ENCODE results near the gene NAA11.
"Not testable (repeated sequence)": the region's sequence is repeated elsewhere in the genome, so short reads cannot be mapped to it uniquely, and the experiment has no call there.

Gene NAA11

DNA sequence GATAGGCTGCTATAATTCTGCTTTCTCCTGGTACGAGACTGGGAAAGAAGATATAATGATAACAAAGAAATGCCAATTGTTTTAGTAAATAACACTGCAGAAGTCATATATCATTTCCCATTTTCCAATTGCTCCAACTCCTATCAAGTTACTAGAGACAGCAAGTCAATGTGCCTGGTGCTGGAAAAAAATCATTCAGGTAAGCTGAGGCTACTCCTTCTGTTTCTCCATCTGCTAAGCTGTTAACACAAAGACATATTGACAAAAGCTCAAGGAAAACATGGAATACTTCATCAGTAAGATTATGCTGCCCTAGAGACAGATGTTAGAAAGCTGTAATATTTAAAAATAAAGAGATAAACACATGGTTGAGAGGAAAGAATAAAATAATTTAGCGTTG lies 10.0 kb downstream of the NAA11 start:
- no peak for DNase-seq
- intact Hi-C loops (cut with DNase I) = no loop called here

DNA sequence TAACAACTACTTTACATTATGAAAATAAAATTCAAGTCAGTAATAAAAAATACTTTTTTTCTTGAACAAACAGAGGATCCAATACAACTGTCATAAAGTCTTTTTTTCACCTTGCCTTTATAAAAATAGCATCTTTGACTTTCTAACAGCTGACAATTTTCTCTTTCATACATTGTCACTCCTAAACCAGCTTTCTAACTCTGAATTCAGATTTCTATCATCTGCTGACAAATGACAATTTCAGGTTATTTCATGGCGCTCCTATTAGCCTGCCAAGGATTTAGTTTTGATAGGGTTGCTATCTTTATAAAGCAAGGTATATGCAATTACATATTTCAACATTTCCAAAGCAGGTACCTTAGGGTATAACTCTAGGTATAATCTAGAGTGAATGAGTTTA lies 14.6 kb downstream of the NAA11 start:
- intact Hi-C loops (cut with DNase I) = no loop called here
- DNase-seq = no peak

DNA sequence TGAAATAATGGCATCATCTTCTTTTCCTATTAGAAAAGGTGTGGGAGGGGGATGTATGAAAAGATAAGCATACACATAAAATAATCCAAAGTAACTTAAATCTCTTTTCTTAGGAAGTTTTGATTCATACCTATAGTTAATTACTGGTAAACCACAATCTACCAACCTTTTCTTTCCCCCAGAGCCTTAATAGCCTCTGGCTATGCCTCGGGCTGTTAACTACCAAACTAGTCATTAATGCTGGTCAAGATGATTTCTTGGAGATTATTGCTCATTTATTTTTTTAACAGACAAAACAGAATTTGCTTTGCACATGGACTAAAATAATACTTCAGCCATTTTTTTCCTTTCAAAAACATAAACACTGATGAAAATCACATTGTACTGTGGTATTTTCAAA lies 16.9 kb downstream of the NAA11 start:
- DNase-seq = no peak
- intact Hi-C loops (cut with DNase I) = no loop called here

DNA sequence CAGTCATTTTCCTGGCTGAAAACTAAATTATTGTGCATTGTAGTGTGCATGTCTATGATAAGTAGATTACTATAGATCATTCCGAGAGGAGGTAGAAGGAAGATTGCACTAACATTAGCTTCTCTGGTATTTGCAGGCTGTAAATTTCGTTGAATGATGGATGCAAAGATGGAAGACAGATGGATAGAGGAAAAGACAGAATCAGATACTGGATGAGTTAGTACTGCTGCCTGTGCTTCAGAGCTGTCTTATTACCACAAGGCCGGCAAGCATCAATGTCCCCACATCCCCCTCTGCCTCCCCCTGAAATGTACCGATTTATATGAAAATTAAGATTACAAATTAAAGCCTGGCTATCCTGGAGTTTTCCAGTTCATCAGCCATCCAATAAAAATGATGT lies 17.7 kb downstream of the NAA11 start:
- intact Hi-C loops (cut with DNase I) = no loop called here
- DNase-seq = no peak

DNA sequence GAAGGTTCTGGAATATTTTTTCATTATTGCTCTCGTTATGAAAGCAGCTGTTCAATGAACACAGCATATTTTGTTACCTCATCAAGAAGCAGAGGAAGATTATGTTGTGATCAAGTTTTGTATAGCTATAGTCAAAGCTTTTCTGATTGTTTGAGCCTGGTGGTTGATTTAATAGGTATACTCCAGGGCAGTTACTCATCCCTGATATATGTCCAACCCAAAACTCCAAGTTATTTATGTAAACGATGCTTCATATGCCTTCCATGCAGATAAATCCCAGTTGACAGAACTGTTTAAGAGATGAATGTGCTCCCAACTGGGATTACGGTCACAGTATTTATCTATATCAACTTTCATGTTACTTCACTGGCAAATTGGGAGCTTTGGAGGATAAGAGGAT lies 19.1 kb downstream of the NAA11 start:
- no peak for DNase-seq
- intact Hi-C loops (cut with DNase I) = no loop called here

DNA sequence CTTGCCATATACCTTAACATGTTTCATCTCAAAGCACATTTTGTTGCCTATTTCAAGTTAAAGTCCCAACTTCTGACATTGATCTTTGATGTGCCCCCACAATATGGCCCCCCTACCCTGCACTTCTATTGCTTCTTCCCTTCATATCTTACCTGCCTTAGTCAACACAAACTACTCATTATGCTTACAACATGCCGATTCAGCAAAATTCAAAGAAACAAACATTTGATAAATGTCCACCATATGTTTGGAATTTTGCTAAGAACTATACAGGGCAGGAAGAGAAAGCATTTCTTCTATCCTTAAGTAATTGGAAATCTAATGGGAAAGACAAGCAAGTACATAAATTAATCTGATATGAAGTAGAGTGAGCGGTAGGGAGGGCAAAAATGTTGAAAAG lies 25.6 kb downstream of the NAA11 start:
- intact Hi-C loops (cut with DNase I) = no loop called here
- no peak for DNase-seq

DNA sequence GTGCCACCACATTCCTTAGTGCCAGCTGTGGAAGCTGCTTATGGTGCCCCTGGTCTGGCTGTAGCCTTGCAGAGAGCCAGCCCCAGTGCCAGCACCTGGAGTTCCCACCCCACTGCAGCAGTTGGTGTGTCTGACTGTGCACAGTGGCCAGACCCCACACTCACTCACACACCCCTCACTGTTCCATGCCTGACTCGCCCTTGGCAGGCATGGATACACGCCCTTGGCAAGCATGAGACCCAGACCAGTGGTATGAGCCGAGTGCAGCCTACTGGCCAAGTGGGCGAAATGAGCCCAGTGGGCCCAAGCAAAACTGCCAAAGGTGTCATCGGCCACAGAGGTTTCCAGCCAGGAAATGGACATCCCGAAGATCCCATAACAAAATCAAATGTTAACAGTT lies 27.4 kb downstream of the NAA11 start:
- DNase-seq = no peak
- intact Hi-C loops (cut with DNase I) = no loop called here

DNA sequence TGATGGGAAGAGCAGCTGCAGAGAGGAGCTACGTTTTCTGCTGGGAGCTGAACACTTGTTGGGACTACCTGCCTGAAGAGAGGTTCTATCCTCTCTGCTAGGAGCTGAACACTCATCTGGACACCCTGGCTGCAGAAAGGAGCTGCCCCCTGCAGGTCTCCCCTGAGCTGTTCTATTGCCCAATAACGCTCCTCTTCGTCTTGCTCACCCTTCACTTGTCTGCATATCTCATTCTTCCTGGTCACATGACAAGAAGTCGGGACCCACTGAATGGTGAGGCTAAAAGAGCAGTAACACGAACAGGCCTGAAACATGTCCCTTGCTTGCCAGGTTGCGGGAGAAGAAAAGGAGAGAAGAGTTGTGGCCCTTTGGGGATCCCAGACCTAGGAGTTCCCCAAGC lies 27.8 kb downstream of the NAA11 start:
- DNase-seq = no peak
- intact Hi-C loops (cut with DNase I) = no loop called here

DNA sequence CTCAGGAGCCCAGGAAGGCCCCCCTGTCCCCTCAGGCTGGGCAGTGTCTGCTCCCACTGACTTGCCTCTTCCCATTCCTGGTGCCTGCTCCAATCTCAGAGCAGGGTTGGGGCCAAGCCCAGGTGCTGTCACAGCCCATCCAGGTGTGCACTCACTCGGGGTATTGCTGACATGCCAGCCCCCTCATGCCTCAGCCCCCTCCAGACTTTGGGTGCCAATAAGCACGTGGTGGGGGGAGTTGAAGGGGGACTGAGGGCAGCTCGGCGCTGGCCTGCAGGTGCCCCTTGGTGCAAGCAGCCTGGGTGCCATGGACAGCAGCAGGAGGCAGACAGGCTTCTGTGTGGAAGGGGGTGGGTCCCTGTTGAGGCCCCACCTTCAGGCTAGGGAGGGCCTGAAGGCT lies 28.4 kb downstream of the NAA11 start:
- intact Hi-C loops (cut with DNase I) = no loop called here
- no peak for DNase-seq

DNA sequence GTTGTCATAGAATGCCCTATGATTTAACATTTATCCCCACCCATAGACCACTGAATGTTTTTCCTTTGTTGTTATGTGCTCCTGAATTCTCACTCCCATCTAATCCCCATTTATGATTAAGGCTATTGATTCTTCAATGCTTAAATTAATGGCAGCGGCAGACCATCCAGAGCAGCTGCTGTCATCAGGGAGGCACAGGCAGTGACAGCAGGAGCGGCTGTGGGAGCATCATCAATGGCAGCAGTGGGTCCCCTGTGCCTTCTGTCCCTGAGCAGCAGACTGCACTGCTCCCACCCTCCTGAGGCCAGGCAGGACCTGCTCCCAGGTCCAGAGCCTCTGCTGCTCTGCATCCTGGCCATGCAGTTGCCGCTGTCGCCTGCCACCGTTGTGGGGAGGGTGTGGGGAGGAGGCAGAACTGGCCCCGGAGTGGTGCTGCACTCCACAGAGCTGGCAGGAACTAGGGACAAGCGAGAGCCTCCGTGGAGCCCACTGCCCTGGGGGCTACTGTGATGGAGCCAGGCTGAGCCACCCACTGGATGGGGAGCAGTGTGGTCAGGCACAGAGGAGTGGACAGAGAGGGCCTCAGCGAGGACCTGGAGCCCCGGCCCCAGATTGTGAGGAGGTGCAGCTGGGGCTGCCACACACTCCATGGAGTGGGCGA lies 29.0 kb downstream of the NAA11 start:
- intact Hi-C loops (cut with DNase I) = no loop called here
- DNase-seq = no peak

DNA sequence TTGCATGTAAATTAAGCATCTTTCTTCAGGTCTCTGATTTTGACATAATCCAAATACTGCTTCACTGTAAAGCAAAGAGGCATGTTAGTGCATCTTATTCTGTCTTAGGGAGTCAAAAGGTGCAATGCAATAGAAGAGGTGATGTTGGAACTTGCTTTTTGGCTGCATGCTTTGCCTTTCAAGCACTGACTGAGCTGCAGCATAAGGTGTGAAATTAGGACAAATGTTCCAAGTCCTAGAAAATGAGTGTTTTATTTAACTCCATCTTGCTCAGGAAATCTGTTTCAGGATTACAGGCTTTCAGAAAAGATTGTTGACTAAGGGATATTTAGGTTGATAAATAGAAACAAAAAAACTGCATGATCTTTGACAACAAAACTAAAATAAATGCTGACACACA lies 30.8 kb downstream of the NAA11 start:
- intact Hi-C loops (cut with DNase I) = no loop called here
- DNase-seq = no peak

DNA sequence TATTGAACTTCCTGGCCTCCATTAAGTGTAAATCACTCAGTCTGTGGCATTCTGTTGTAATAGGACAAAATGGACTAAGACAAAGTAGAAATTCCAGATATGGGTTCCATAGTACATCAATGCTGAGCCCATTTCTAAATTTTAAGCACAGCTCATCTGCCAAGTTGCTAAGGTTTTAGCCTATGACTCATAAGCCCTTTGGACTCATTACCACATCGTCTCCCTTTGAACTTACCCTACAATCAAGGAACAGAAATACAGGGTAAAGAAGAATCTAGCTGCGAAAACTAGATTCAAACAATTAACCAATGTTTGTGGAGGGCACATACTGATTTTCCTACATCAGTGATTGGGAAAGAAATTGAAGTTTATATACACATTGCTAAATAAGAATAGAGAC lies 31.8 kb downstream of the NAA11 start:
- intact Hi-C loops (cut with DNase I) = no loop called here
- DNase-seq = no peak

DNA sequence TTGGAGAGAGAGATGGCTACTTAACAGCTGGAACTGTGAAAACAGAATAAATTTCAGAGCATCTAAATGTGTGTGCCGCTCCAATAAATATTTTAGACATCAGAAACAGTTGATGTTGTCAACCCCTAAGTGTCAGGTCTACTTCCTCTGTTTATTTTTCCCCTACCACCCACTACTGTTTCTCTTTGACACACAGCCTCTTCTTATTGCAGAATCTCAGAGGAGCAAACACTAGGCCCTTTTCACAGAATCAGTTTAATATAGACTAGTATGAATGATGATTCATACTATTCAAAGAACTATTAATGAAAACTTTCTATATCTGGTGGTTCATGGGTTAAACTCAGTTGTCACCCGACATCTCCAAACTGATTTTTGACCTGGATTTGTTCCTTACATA lies 33.9 kb downstream of the NAA11 start:
- intact Hi-C loops (cut with DNase I) = no loop called here

DNA sequence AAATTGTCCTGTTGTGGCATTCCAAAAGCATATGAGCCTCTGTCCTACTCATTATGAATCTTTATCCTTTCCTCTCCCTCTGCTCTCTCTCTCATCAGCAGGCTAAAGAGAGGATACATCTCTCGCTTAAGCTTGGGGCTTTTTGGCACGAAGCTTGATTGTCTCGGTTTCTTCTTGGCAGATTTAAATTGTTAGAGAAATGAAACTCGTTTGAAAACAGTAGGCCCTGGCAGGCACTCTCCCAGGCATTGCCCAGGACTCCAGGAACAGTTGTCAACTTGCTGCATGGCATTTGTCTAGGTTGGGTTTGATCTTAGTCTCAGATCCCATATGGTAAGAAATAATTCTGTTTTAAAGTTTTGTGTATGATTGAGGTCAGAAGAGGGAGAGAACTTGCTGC lies 35.5 kb downstream of the NAA11 start:
- DNase-seq = peak in 4 of 42 donors; percentile 8 to 40 (median 20)
- intact Hi-C loops (cut with DNase I) = no loop called here

More for the DNA sequence above, 33.9 kb downstream of the NAA11 start:
- no peak for DNase-seq

DNA sequence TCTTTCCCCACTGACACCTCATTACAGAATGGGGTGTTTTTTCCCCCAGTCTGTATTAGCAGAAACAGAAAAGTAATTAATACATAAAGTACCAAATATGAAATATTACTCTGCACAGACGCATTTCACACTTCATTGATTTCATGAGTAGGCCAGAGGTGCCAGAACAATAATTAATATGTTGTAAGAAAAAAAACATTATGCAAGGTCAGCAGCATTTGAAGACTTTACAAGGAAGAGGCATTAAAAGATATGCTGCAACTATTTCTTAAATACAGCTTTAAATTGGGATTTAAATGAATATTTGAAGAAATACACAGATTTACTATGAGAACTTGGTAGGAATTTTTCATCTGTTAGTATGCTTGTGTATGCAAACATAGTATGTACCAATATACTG lies 37.7 kb downstream of the NAA11 start:
- intact Hi-C loops (cut with DNase I) = no loop called here
- DNase-seq = no peak

DNA sequence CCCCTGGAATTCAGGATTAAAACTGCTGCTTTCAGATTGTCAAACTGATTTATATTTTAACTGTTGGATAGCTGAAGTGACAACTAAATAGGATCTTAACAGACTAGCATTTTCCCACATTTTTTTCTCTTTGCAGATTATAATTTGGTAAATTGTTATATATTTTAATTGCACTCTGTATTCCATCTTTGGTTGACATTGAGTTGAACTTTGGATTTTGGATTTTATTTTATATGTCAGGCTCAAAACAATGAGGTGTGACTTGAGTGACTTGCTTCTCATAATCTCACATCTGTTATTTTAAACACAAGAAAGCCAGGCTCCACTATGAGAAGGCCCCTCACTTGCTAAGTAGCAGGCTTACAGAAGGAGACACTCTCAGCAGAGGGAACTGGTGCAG lies 38.1 kb downstream of the NAA11 start:
- intact Hi-C loops (cut with DNase I) = no loop called here
- DNase-seq = no peak

DNA sequence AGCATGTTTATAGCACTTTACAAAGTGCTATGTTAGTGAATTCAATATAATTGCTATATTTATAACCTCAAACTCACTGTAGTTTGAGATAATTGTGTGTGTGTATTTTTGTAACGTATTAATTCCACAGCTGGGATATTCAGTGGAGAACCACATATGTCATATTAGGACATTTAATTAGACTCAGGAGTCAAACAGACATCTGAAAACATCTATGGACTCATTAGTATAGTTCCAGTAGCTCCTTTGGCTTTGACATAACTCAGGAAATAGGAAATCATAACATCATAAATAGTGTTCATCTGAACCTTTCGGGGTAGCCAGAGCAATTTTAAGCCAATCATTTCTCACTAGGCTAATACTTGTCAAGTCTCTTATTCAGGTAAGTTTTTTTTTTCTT lies 38.8 kb downstream of the NAA11 start:
- intact Hi-C loops (cut with DNase I) = no loop called here
- no peak for DNase-seq

DNA sequence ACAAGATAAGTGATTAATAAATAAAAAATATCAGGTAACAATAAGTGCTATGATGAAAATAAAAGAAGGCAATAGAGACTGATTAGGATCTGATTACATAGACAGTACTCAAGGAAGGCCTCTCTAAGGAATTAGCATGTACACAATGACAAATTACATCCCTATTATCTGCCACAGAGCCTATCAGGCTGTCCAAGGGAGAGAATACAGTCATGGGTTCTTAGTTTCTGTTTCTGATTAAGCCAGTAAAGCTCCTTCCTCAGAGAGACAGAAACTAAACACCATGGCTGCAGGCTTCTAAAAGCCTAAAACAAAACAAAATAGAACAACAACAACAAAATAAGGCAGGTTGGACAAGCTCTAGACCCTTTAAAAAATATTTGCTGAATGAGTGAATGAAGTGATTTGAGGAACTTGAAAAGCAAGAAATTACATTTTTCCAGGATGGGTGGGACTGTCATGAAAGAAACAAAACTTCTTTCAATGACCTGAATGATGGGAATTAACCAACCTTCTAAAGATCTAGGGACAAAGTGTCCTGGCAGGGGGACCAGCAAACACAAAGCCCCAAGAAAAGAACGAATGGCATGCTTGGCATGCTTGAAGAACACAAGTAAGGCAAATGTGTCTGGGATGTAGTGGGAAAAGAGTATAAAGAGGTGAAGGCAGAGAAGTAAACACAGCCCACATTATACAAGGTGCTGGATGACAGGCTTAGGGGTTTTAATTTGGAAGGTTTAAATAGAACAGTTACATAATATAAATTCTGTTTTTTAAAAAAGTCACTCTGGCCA lies 44.1 kb downstream of the NAA11 start:
- DNase-seq = no peak
- intact Hi-C loops (cut with DNase I) = no loop called here

DNA sequence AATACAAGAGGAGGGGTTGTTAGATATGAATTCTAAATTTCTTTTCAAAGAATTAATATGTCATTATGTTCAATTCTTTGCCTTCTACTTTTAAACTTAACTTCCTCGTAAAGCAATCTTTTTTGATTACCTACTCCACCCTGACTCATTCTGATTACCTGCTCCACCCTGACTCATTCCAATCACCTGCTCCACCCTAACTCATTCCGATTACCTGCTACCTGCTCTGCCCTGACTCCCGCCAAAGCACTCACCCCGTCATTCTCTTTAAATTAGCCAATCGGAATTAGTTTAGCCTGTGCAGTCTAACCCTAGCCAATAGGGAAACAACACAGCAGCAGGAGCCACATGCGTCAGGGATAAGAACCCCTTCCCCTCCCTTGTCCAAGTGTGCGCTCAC lies 48.4 kb downstream of the NAA11 start:
- DNase-seq; intact Hi-C loops (cut with DNase I): not testable (repeated sequence)

DNA sequence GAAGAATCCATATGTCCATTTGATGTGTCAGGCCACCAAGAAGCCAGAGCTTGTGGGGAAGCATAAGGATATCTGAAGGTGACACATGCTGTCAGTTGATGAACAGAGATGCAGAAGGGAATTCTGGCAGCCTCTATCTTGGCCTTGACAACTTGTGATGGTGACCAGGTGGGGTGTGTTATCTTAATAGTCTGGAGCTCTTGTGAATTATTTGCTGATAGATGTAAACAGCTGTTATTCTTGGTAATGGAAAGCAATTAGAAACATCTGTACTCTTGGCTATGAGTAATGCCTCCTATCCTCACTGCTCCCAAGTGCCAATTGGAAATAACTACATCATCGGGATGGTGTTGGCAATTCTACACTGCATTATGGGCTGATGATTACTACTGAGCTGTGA lies 51.9 kb downstream of the NAA11 start:
- intact Hi-C loops (cut with DNase I) = no loop called here
- no peak for DNase-seq

DNA sequence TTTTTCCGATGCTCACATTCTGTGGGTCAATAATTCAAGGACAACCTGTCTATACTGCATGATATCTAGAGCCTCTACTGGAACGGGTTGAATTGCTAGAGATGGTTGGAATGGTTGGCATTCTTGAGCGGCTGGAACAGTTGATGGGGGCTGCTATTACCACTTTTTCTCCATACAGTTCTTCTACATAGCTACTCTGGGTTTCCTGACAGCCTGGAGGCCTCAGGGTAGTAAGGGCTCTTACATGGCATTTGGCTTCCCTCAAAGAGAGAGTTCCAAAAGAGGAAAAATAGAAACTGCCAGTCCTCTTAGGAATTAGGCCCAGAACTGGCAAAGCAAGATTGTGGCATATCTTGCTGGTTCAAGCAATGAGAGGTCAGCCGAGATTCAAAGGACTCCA lies 53.1 kb downstream of the NAA11 start:
- intact Hi-C loops (cut with DNase I) = no loop called here
- no peak for DNase-seq
